Activated naive CD4-positive, alpha-beta T cell treated with anti-CD3 and anti-CD28 coated beads for 36 hours (primary cell): ENCODE data around the gene PLXND1. TPM values are rescaled to one million over a fixed set of nuclear protein-coding genes. Genes with fewer than 3 reads are reported as not detected.
"Not testable (repeated sequence)": the region's sequence is repeated elsewhere in the genome, so short reads cannot be mapped to it uniquely, and the experiment has no call there.

ENCODE experiments used
- CTCF ChIA-PET: fragments of 350-600 bp; sonication (Branson Sonifier 250); formaldehyde crosslinking; loops from one replicate; lab custom pipeline; 2021; ENCODE audit warnings: antibody characterized with exemption; lab: Charles Lee
- DNase-seq: peaks from one replicate; pipeline ENCODE4 v3.0.0-alpha.2; 2020
- H3K27ac Mint-ChIP-seq: one replicate; pipeline ENCODE4 v1.8.0; 2021; ENCODE audit warnings: mild to moderate bottlenecking, mixed read lengths
- H3K27me3 Mint-ChIP-seq: one replicate; pipeline ENCODE4 v1.8.0; 2021; ENCODE audit warnings: low read depth, mixed read lengths
- H3K36me3 Mint-ChIP-seq: one replicate; pipeline ENCODE4 v1.8.0; 2021; ENCODE audit warnings: low read depth, mixed read lengths
- H3K4me1 Mint-ChIP-seq: one replicate; pipeline ENCODE4 v1.8.0; 2021; ENCODE audit warnings: low read depth, mixed read lengths
- H3K4me3 Mint-ChIP-seq: one replicate; pipeline ENCODE4 v1.8.0; 2021; ENCODE audit warnings: mild to moderate bottlenecking, moderate library complexity, mixed read lengths
- H3K9me3 Mint-ChIP-seq: one replicate; pipeline ENCODE4 v1.8.0; 2021; ENCODE audit warnings: mixed read lengths
- intact Hi-C: fragments of 100-400 bp; cut with micrococcal nuclease; formaldehyde crosslinking; loops from one replicate; pipeline ENCODE4 v1.15.1; 2023
- total RNA-seq, 2 experiments: library from RNA; stranded (reverse); gene quantifications; one replicate each; pipeline ENCODE4 v1.2.3, GENCODE V29; 2021

The PLXND1 gene
- total RNA-seq, 2 experiments from 2014 or later, result 5.1 to 6.2 TPM

GRCh38 chr3:129641567-129642260, 35.2 kb upstream of the PLXND1 start:
- H3K9me3 Mint-ChIP-seq, DNase-seq, H3K36me3 Mint-ChIP-seq, H3K27ac Mint-ChIP-seq, H3K4me1 Mint-ChIP-seq, H3K27me3 Mint-ChIP-seq, intact Hi-C loops, CTCF ChIA-PET, H3K4me3 Mint-ChIP-seq: not testable (repeated sequence)

- H3K27ac Mint-ChIP-seq, CTCF ChIA-PET: not testable (repeated sequence)
Measured at GRCh38 chr3:129640985-129641384, 34.5 kb upstream of the PLXND1 start.

GRCh38 chr3:129638481-129638880, 32.0 kb upstream of the PLXND1 start:
- no peaks in the 10 kb centered on the region for H3K4me1 Mint-ChIP-seq
- H3K27ac Mint-ChIP-seq, result no peak overlapping the region
- no peak for DNase-seq
- no peaks in the 10 kb centered on the region for H3K36me3 Mint-ChIP-seq
- intact Hi-C loops, result no loop called here
- no peaks in the 10 kb centered on the region for H3K9me3 Mint-ChIP-seq
- H3K4me3 Mint-ChIP-seq, result no peak overlapping the region
- CTCF ChIA-PET, result interaction anchor here (0.6 to 1.3 kb wide), 3 partner anchors 11 to 31 kb away, joined by 3 to 4 read pairs (median 3); no protein-coding TSS in a partner anchor
- no peaks in the 10 kb centered on the region for H3K27me3 Mint-ChIP-seq

More at GRCh38 chr3:129640985-129641384, 34.5 kb upstream of the PLXND1 start:
- H3K4me1 Mint-ChIP-seq, intact Hi-C loops, H3K4me3 Mint-ChIP-seq, H3K27me3 Mint-ChIP-seq, H3K36me3 Mint-ChIP-seq, H3K9me3 Mint-ChIP-seq, DNase-seq: not testable (repeated sequence)

GRCh38 chr3:129636082-129636481, 29.6 kb upstream of the PLXND1 start:
- Mint-ChIP-seq H3K27ac (no peak overlapping the region), H3K27me3 (no peaks in the 10 kb centered on the region), H3K36me3 (no peaks in the 10 kb centered on the region), H3K9me3 (no peaks in the 10 kb centered on the region), H3K4me1 (no peaks in the 10 kb centered on the region), H3K4me3 (no peak overlapping the region)
- intact Hi-C loops, result no loop called here
- no peak for DNase-seq
- CTCF ChIA-PET, result no interaction called here

- H3K36me3 Mint-ChIP-seq, result no peaks in the 10 kb centered on the region
- intact Hi-C loops, result no loop called here
- no peaks in the 10 kb centered on the region for H3K4me1 Mint-ChIP-seq
- no peak overlapping the region for H3K4me3 Mint-ChIP-seq
- H3K27me3 Mint-ChIP-seq, result no peaks in the 10 kb centered on the region
- no peaks in the 10 kb centered on the region for H3K9me3 Mint-ChIP-seq
- no peak for DNase-seq
- CTCF ChIA-PET, result no interaction called here
- H3K27ac Mint-ChIP-seq, result no peak overlapping the region
Measured at GRCh38 chr3:129635656-129636055, 29.2 kb upstream of the PLXND1 start.

- CTCF ChIA-PET, result interaction anchor here (0.7 kb wide), 1 partner anchor 235 kb away, joined by 3 read pairs; no protein-coding TSS in a partner anchor
- H3K9me3 Mint-ChIP-seq, result no peaks in the 10 kb centered on the region
- H3K27ac Mint-ChIP-seq, result no peak overlapping the region
- no peaks in the 10 kb centered on the region for H3K27me3 Mint-ChIP-seq
- no peaks in the 10 kb centered on the region for H3K36me3 Mint-ChIP-seq
- no peaks in the 10 kb centered on the region for H3K4me1 Mint-ChIP-seq
- H3K4me3 Mint-ChIP-seq, result no peak overlapping the region
- intact Hi-C loops, result no loop called here
- no peak for DNase-seq
Measured at GRCh38 chr3:129633751-129634481, 27.4 kb upstream of the PLXND1 start.

GRCh38 chr3:129632977-129633376, 26.5 kb upstream of the PLXND1 start:
- no peak for DNase-seq
- Mint-ChIP-seq H3K4me1 (peaks cover 3% of the 10 kb centered on the region), H3K9me3 (no peaks in the 10 kb centered on the region), H3K4me3 (no peak overlapping the region), H3K27me3 (no peaks in the 10 kb centered on the region), H3K36me3 (no peaks in the 10 kb centered on the region), H3K27ac (no peak overlapping the region)
- CTCF ChIA-PET, result no interaction called here
- intact Hi-C loops, result no loop called here

GRCh38 chr3:129632556-129632955, 26.1 kb upstream of the PLXND1 start:
- CTCF ChIA-PET, result no interaction called here
- no peaks in the 10 kb centered on the region for H3K27me3 Mint-ChIP-seq

GRCh38 chr3:129632056-129632455, 25.6 kb upstream of the PLXND1 start:
- H3K9me3 Mint-ChIP-seq, result no peaks in the 10 kb centered on the region
- CTCF ChIA-PET, result interaction anchor here (1.1 kb wide), 1 partner anchor 310 kb away, joined by 3 read pairs; no protein-coding TSS in a partner anchor
- intact Hi-C loops, result no loop called here
- DNase-seq, result no peak
- H3K27ac Mint-ChIP-seq, result no peak overlapping the region
- no peaks in the 10 kb centered on the region for H3K27me3 Mint-ChIP-seq
- peaks cover 5% of the 10 kb centered on the region for H3K4me1 Mint-ChIP-seq
- no peak overlapping the region for H3K4me3 Mint-ChIP-seq
- no peaks in the 10 kb centered on the region for H3K36me3 Mint-ChIP-seq

More at GRCh38 chr3:129632556-129632955, 26.1 kb upstream of the PLXND1 start:
- no peak overlapping the region for H3K4me3 Mint-ChIP-seq
- no peaks in the 10 kb centered on the region for H3K9me3 Mint-ChIP-seq
- DNase-seq, result no peak
- H3K27ac Mint-ChIP-seq, result no peak overlapping the region
- H3K36me3 Mint-ChIP-seq, result no peaks in the 10 kb centered on the region
- H3K4me1 Mint-ChIP-seq, result peaks cover 5% of the 10 kb centered on the region
- intact Hi-C loops, result no loop called here

GRCh38 chr3:129629011-129629410, 22.5 kb upstream of the PLXND1 start:
- Mint-ChIP-seq H3K27ac (no peak overlapping the region), H3K4me3 (no peak overlapping the region), H3K27me3 (no peaks in the 10 kb centered on the region), H3K36me3 (no peaks in the 10 kb centered on the region), H3K9me3 (no peaks in the 10 kb centered on the region), H3K4me1 (peaks cover 10% of the 10 kb centered on the region)
- CTCF ChIA-PET, result interaction anchor here (0.6 to 2.9 kb wide), 10 partner anchors 17 to 484 kb away, joined by 3 to 15 read pairs (median 3); no protein-coding TSS in a partner anchor
- no peak for DNase-seq
- intact Hi-C loops, result loop anchor here (2.0 to 5.0 kb wide), 3 partner anchors 374 to 483 kb away; no protein-coding TSS in a partner anchor

- Mint-ChIP-seq H3K4me1 (peaks cover 10% of the 10 kb centered on the region), H3K4me3 (peak overlapping the region; percentile 92), H3K9me3 (no peaks in the 10 kb centered on the region), H3K27ac (no peak overlapping the region), H3K36me3 (no peaks in the 10 kb centered on the region), H3K27me3 (no peaks in the 10 kb centered on the region)
- CTCF ChIA-PET, result interaction anchor here (0.6 to 2.9 kb wide), 14 partner anchors 10 to 378 kb away, joined by 3 to 15 read pairs (median 4); no protein-coding TSS in a partner anchor
- DNase-seq, result no peak
- intact Hi-C loops, result loop anchor here (1.0 to 5.0 kb wide), 7 partner anchors 138 to 484 kb away; no protein-coding TSS in a partner anchor
Measured at GRCh38 chr3:129628169-129628522, 21.7 kb upstream of the PLXND1 start.

- Mint-ChIP-seq H3K36me3 (no peaks in the 10 kb centered on the region), H3K27me3 (no peaks in the 10 kb centered on the region), H3K9me3 (no peaks in the 10 kb centered on the region), H3K4me3 (peak overlapping the region; percentile 92), H3K4me1 (peaks cover 10% of the 10 kb centered on the region), H3K27ac (peak overlapping the region; percentile 65)
- DNase-seq, result peak; percentile 83
- intact Hi-C loops, result loop anchor here (1.0 to 5.0 kb wide), 8 partner anchors 137 to 485 kb away; partner anchors contain the start of gene IFT122
- CTCF ChIA-PET, result interaction anchor here (0.5 to 2.9 kb wide), 18 partner anchors 10 to 379 kb away, joined by 3 to 15 read pairs (median 4); no protein-coding TSS in a partner anchor
Measured at GRCh38 chr3:129627350-129628168, 21.1 kb upstream of the PLXND1 start.
